Spleen (tissue), 11 donors: ENCODE results near the gene PILRA. TPM values are rescaled to one million over a fixed set of nuclear protein-coding genes. Genes with fewer than 3 reads are reported as not detected.
"Not testable (repeated sequence)": the region's sequence is repeated elsewhere in the genome, so short reads cannot be mapped to it uniquely, and the experiment has no call there.

Experiments used
- DNase-seq: peaks from one replicate; pipeline ENCODE4 v3.0.0-alpha.2; 2020
- H3K27ac ChIP-seq, 8 donors: fragments of 200-600 bp; sonication (generic) in 7 of 8; 1 replicate in 4 of 8; 2 replicates in 4 of 8; pipeline versions ENCODE4 v1.5.0 to v1.8.0; 2016 to 2021; ENCODE audit warnings: inconsistent platforms in 4 of 8, mild to moderate bottlenecking in 4 of 8, moderate library complexity in 1 of 8
- H3K27me3 ChIP-seq, 7 donors: fragments of 200-600 bp; sonication (generic) in 6 of 7; replicated peaks in 1 of 7; 1 replicate in 4 of 7; 2 replicates in 3 of 7; pipeline versions ENCODE4 v1.5.0 to v1.8.0; 2016 to 2021; ENCODE audit warnings: inconsistent platforms in 3 of 7, mild to moderate bottlenecking in 1 of 7
- H3K36me3 ChIP-seq, 6 donors: fragments of 200-600 bp; sonication (generic) in 5 of 6; 1 replicate in 4 of 6; 2 replicates in 2 of 6; pipeline versions ENCODE4 v1.5.0 to v1.8.0; 2016 to 2021; ENCODE audit warnings: inconsistent platforms in 2 of 6
- H3K4me1 ChIP-seq, 6 donors: fragments of 200-600 bp; sonication (generic) in 5 of 6; 1 replicate in 3 of 6; 2 replicates in 3 of 6; pipeline versions ENCODE4 v1.5.0 to v1.8.0; 2016 to 2021; ENCODE audit warnings: inconsistent platforms in 3 of 6
- H3K4me3 ChIP-seq, 8 donors: fragments of 200-600 bp; sonication (generic) in 7 of 8; 1 replicate in 4 of 8; 2 replicates in 4 of 8; pipeline versions ENCODE4 v1.5.0 to v1.8.0; 2016 to 2021; ENCODE audit warnings: inconsistent platforms in 4 of 8, mild to moderate bottlenecking in 4 of 8, moderate library complexity in 2 of 8
- H3K9me3 ChIP-seq, 8 donors: fragments of 200-600 bp; sonication (generic) in 7 of 8; 1 replicate in 4 of 8; 2 replicates in 4 of 8; pipeline versions ENCODE4 v1.5.0 to v1.8.0; 2016 to 2021; ENCODE audit warnings: inconsistent platforms in 4 of 8
- CTCF ChIP-seq, 11 experiments: fragments of 200-600 bp in 7 of 11; fragments of 450-650 bp in 4 of 11; sonication (generic) in 4 of 11; IDR thresholded peaks in 8 of 11; conservative IDR thresholded peaks in 3 of 11; 1 replicate in 7 of 11; 2 replicates in 4 of 11; pipeline versions ENCODE4 v1.4.0 to v1.8.0; 2016 to 2021; ENCODE audit warnings: antibody characterized with exemption in 11 of 11, inconsistent platforms in 4 of 11, mild to moderate bottlenecking in 1 of 11
- POLR2A ChIP-seq, 3 donors: fragments of 450-650 bp; IDR thresholded peaks; one replicate each; pipeline ENCODE4 v1.5.1; 2017; ENCODE audit warnings: antibody characterized with exemption in 3 of 3, mild to moderate bottlenecking in 1 of 3
- POLR2AphosphoS5 ChIP-seq, 3 donors: sonication (generic); formaldehyde crosslinking; IDR thresholded peaks; one replicate each; pipeline ENCODE4 v1.5.1; 2017; ENCODE audit warnings: antibody characterized with exemption in 3 of 3
- WGBS, 5 donors: extraction: QIAGEN DNeasy Blood & Tissue Kit in 3 of 5; methylation state at CpG; one replicate each; pipeline versions ENCODE4 v1.1.5 to v1.1.7; 2013 to 2018; 5-methylcytosine and 5-hydroxymethylcytosine counted together
- intact Hi-C: fragments of 100-400 bp; cut with DNase I; formaldehyde crosslinking; loops from one replicate; pipeline ENCODE4 v1.15.0; 2023; ENCODE audit warnings: low total_unique reads
- polyA plus RNA-seq, 3 donors: library from polyadenylated mRNA; stranded (reverse); fragments of 200-250 nt; gene quantifications; one replicate each; pipeline ENCODE4 v1.2.1, GENCODE V29; 2013
- small RNA-seq, 4 donors: library from RNA; depleted of rRNA; stranded (forward); fragments of <200 nt; gene quantifications; one replicate each; pipeline ENCODE3, GENCODE V24; 2016
- total RNA-seq, 7 donors: library from RNA; depleted of rRNA in 3 of 7; stranded (reverse); fragments of >200 nt in 3 of 7; fragmentation: NEBNext Ultra II Directional in 4 of 7; extraction: Animal tissue kit (Norgen Biotek cat#: 25700) in 4 of 7; gene quantifications; one replicate each; pipeline versions ENCODE4 v1.1.0 to v1.2.1, GENCODE V29; 2016 to 2021
- donor health status: healthy with polysubstance abuse.
- donor health status: DM: no; HTN: no; CAD: no; lungs with moderate emphysema.
- donor health status: DM: no; HTN: no; CAD: no.
- donor health status: Bipolar disorder and iron deficiency.
- donor health status: healthy.
- donor health status: DM: no; HTN: no; CAD: no.
- donor health status: DM: yes; HTN: yes; CAD: no.

Gene PILRA
- total and polyA plus RNA-seq, 10 donors: 5.8 to 61.1 (median 25.8) TPM

- intact Hi-C loops: no loop called here
- no peaks in the 10 kb centered on the region for H3K36me3 ChIP-seq
- WGBS, 5 donors: 71 to 81% (median 72%) methylated on average over 2 of the region's 2 CpGs
Measured at GRCh38 chr7:100446040-100446439, 72.8 kb downstream of the PILRA start.

GRCh38 chr7:100447363-100447762, 74.1 kb downstream of the PILRA start:
- peak; percentile 16 for DNase-seq
- H3K9me3 ChIP-seq, H3K27ac ChIP-seq, H3K27me3 ChIP-seq, H3K36me3 ChIP-seq, intact Hi-C loops, H3K4me3 ChIP-seq: not testable (repeated sequence)
- WGBS, 5 donors: 93 to 99% (median 98%) methylated on average over 8 of the region's 8 CpGs
- H3K4me1 ChIP-seq: peaks cover 12 to 54% (median 37%) of the 10 kb centered on the region in 6 donors

More at GRCh38 chr7:100446040-100446439, 72.8 kb downstream of the PILRA start:
- H3K27me3 ChIP-seq: no peaks in the 10 kb centered on the region
- DNase-seq: no peak
- H3K4me3 ChIP-seq: no peak overlapping the region
- no peaks in the 10 kb centered on the region for H3K9me3 ChIP-seq
- peak overlapping the region in 7 of 8 donors; percentile 22 to 100 (median 80) for H3K27ac ChIP-seq
- no peak for TF ChIP-seq POLR2A (IDR thresholded peaks at IDR 0.05)
- no peak for TF ChIP-seq CTCF (IDR thresholded peaks at IDR 0.05 in 8 of 11, conservative IDR thresholded peaks at IDR 0.05 in 3 of 11)
- no peak for TF ChIP-seq POLR2AphosphoS5 (IDR thresholded peaks at IDR 0.05)
- H3K4me1 ChIP-seq: peaks cover 12 to 64% (median 37%) of the 10 kb centered on the region in 6 donors

GRCh38 chr7:100449190-100449795, 76.0 kb downstream of the PILRA start:
- intact Hi-C loops: no loop called here
- H3K27ac ChIP-seq: no peak overlapping the region
- WGBS, 5 donors: 76 to 93% (median 84%) methylated on average over 12 to 13 of the region's 13 CpGs
- TF ChIP-seq POLR2AphosphoS5 (IDR thresholded peaks at IDR 0.05): no peak
- no peak for TF ChIP-seq POLR2A (IDR thresholded peaks at IDR 0.05)
- no peak for TF ChIP-seq CTCF (IDR thresholded peaks at IDR 0.05 in 8 of 11, conservative IDR thresholded peaks at IDR 0.05 in 3 of 11)
- no peak overlapping the region for H3K4me3 ChIP-seq
- H3K4me1 ChIP-seq: peaks cover 12 to 47% (median 33%) of the 10 kb centered on the region in 6 donors
- H3K36me3 ChIP-seq: no peaks in the 10 kb centered on the region
- H3K9me3 ChIP-seq: no peaks in the 10 kb centered on the region
- H3K27me3 ChIP-seq: no peaks in the 10 kb centered on the region
- DNase-seq: no peak

Small RNA genes lying within 50 kb of the gene (small RNA-seq; reads per million reads assigned to genes)
- 0 reads per million in 4 donors for gene RF00019

Other genes starting within 250 kb of the PILRA start
- 1 to 10 TPM; 1.7 to 4.4 (median 2.0) TPM for gene MBLAC1, start 246.5 kb upstream of the PILRA start, total RNA-seq
- 1 to 10 TPM; 1.8 to 2.7 (median 2.4) TPM for gene MBLAC1, start 246.5 kb upstream of the PILRA start, polyA plus RNA-seq
- gene LAMTOR4, start 224.6 kb upstream of the PILRA start, total RNA-seq: 100 to 1,000 TPM; 152 to 328 (median 187) TPM
- gene LAMTOR4, start 224.6 kb upstream of the PILRA start, polyA plus RNA-seq: 100 to 1,000 TPM; 470 to 709 (median 574) TPM
- gene TRAPPC14, start 214.8 kb upstream of the PILRA start, total RNA-seq: 10 to 100 TPM; 33.0 to 68.7 (median 48.2) TPM
- 10 to 100 TPM; 33.0 to 54.5 (median 51.4) TPM for gene TRAPPC14, start 214.8 kb upstream of the PILRA start, polyA plus RNA-seq
- gene GAL3ST4, start 204.9 kb upstream of the PILRA start, total RNA-seq: 1 to 10 TPM; 1.3 to 6.2 (median 3.0) TPM
- 1 to 10 TPM; 1.0 to 2.8 (median 1.1) TPM for gene GAL3ST4, start 204.9 kb upstream of the PILRA start, polyA plus RNA-seq
- 1 to 10 TPM; 2.4 to 5.3 (median 4.5) TPM for gene GPC2, start 196.1 kb upstream of the PILRA start, total RNA-seq
- 1 to 10 TPM; 2.1 to 4.4 (median 4.2) TPM for gene GPC2, start 196.1 kb upstream of the PILRA start, polyA plus RNA-seq
- gene STAG3, start 195.6 kb upstream of the PILRA start, total RNA-seq: 10 to 100 TPM in 5 of 7 donors, 1 to 10 TPM in 2; 8.0 to 59.6 (median 31.4) TPM
- gene STAG3, start 195.6 kb upstream of the PILRA start, polyA plus RNA-seq: 100 to 1,000 TPM in 2 of 3 donors, 10 to 100 TPM in 1; 69.5 to 123 (median 104) TPM
- gene PVRIG, start 153.5 kb upstream of the PILRA start, total RNA-seq: 10 to 100 TPM; 21.9 to 58.7 (median 33.9) TPM
- gene PVRIG, start 153.5 kb upstream of the PILRA start, polyA plus RNA-seq: 10 to 100 TPM; 20.3 to 41.2 (median 30.2) TPM
- gene SPDYE3, start 65.8 kb upstream of the PILRA start, total RNA-seq: not detected
- gene SPDYE3, start 65.8 kb upstream of the PILRA start, polyA plus RNA-seq: under 1 TPM; 0.09 to 0.22 (median 0.15) TPM
- 100 to 1,000 TPM in 2 of 7 donors, 10 to 100 TPM in 5; 66.2 to 114 (median 70.5) TPM for gene PILRB, start 15.4 kb upstream of the PILRA start, total RNA-seq
- gene PILRB, start 15.4 kb upstream of the PILRA start, polyA plus RNA-seq: 10 to 100 TPM; 56.8 to 97.5 (median 95.0) TPM
- 1 to 10 TPM; 4.5 to 8.3 (median 6.3) TPM for gene ZCWPW1, start 55.2 kb downstream of the PILRA start, total RNA-seq
- gene ZCWPW1, start 55.2 kb downstream of the PILRA start, polyA plus RNA-seq: 10 to 100 TPM; 21.7 to 42.6 (median 24.3) TPM
- 10 to 100 TPM; 42.3 to 82.2 (median 67.3) TPM for gene MEPCE, start 56.3 kb downstream of the PILRA start, total RNA-seq
- gene MEPCE, start 56.3 kb downstream of the PILRA start, polyA plus RNA-seq: 10 to 100 TPM; 31.4 to 56.9 (median 38.0) TPM
- 10 to 100 TPM; 46.7 to 63.8 (median 57.7) TPM for gene PPP1R35, start 63.0 kb downstream of the PILRA start, total RNA-seq
- gene PPP1R35, start 63.0 kb downstream of the PILRA start, polyA plus RNA-seq: 100 to 1,000 TPM in 2 of 3 donors, 10 to 100 TPM in 1; 87.6 to 111 (median 111) TPM
- 1 to 10 TPM in 5 of 7 donors, not detected in 2; 1.3 to 4.6 (median 1.9) TPM for gene SPACDR, start 90.8 kb downstream of the PILRA start, total RNA-seq
- gene SPACDR, start 90.8 kb downstream of the PILRA start, polyA plus RNA-seq: 1 to 10 TPM in 2 of 3 donors, under 1 TPM in 1; 0.65 to 2.1 (median 1.2) TPM
- gene TSC22D4, start 105.7 kb downstream of the PILRA start, total RNA-seq: 100 to 1,000 TPM in 3 of 7 donors, 10 to 100 TPM in 4; 67.1 to 119 (median 98.8) TPM
- 100 to 1,000 TPM in 1 of 3 donors, 10 to 100 TPM in 2; 57.2 to 105 (median 83.9) TPM for gene TSC22D4, start 105.7 kb downstream of the PILRA start, polyA plus RNA-seq
- gene NYAP1, start 110.4 kb downstream of the PILRA start, total RNA-seq: 1 to 10 TPM in 3 of 7 donors, under 1 TPM in 3, not detected in 1; 0.32 to 2.1 (median 1.2) TPM
- under 1 TPM; 0.07 to 0.54 (median 0.14) TPM for gene NYAP1, start 110.4 kb downstream of the PILRA start, polyA plus RNA-seq
- gene AGFG2, start 165.7 kb downstream of the PILRA start, total RNA-seq: 100 to 1,000 TPM in 1 of 7 donors, 10 to 100 TPM in 6; 28.2 to 110 (median 52.3) TPM
- 10 to 100 TPM; 14.2 to 57.1 (median 17.4) TPM for gene AGFG2, start 165.7 kb downstream of the PILRA start, polyA plus RNA-seq
- 10 to 100 TPM; 11.0 to 28.4 (median 21.1) TPM for gene SAP25, start 200.4 kb downstream of the PILRA start, total RNA-seq
- gene SAP25, start 200.4 kb downstream of the PILRA start, polyA plus RNA-seq: 10 to 100 TPM; 25.3 to 75.6 (median 50.6) TPM
- gene LRCH4, start 212.6 kb downstream of the PILRA start, total RNA-seq: 100 to 1,000 TPM; 145 to 333 (median 186) TPM
- gene LRCH4, start 212.6 kb downstream of the PILRA start, polyA plus RNA-seq: 100 to 1,000 TPM; 151 to 310 (median 269) TPM
- gene FBXO24, start 212.8 kb downstream of the PILRA start, total RNA-seq: 1 to 10 TPM in 4 of 7 donors, under 1 TPM in 2, not detected in 1; 0.54 to 1.5 (median 1.2) TPM
- gene FBXO24, start 212.8 kb downstream of the PILRA start, polyA plus RNA-seq: 1 to 10 TPM in 2 of 3 donors, under 1 TPM in 1; 0.67 to 1.6 (median 1.2) TPM
- 10 to 100 TPM in 6 of 7 donors, 1 to 10 TPM in 1; 7.1 to 31.4 (median 21.9) TPM for gene PCOLCE, start 228.9 kb downstream of the PILRA start, total RNA-seq
- gene PCOLCE, start 228.9 kb downstream of the PILRA start, polyA plus RNA-seq: 10 to 100 TPM; 29.0 to 38.7 (median 30.2) TPM
- 10 to 100 TPM; 13.4 to 20.4 (median 16.0) TPM for gene MOSPD3, start 239.1 kb downstream of the PILRA start, total RNA-seq
- gene MOSPD3, start 239.1 kb downstream of the PILRA start, polyA plus RNA-seq: 10 to 100 TPM; 11.2 to 16.8 (median 13.9) TPM